ENCODE measurements around the gene NEO1.

Gene NEO1

GRCh38 chr15:73247331-73247730 is 195.1 kb downstream of the NEO1 start:
- H2AFZ ChIP-seq (ENCODE audit: low read length), result no peak overlapping the region
- no peak overlapping the region for H3K27ac ChIP-seq (ENCODE audit: low read depth, low read length, poor library complexity, severe bottlenecking)
- H3F3A ChIP-seq (ENCODE audit: insufficient read depth, low read length), result no peaks in the 10 kb centered on the region
- no peaks in the 10 kb centered on the region for H3K36me3 ChIP-seq (ENCODE audit: insufficient read depth, low read length)
- no peaks in the 10 kb centered on the region for H3K27me3 ChIP-seq (ENCODE audit: insufficient read depth, low read length)
- no peaks in the 10 kb centered on the region for H3K79me2 ChIP-seq (ENCODE audit: insufficient read depth, low read length)
- H4K20me1 ChIP-seq (ENCODE audit: insufficient read depth, low read length), result no peaks in the 10 kb centered on the region
- no peaks in the 10 kb centered on the region for H3K9me3 ChIP-seq (ENCODE audit: low read length)
- H3K4me2 ChIP-seq (ENCODE audit: low read length), result no peak overlapping the region
- H3K4me1 ChIP-seq (ENCODE audit: insufficient read depth, low read length, severe bottlenecking), result no peaks in the 10 kb centered on the region
- H3K9ac ChIP-seq (ENCODE audit: low read length), result no peak overlapping the region
- TF ChIP-seq CTCF (IDR thresholded peaks at IDR 0.05; ENCODE audit: low read length), result no peak
- no peak for TF ChIP-seq EZH2 (IDR thresholded peaks at IDR 0.05; ENCODE audit: borderline replicate concordance, low read length)
- H3K4me3 ChIP-seq (ENCODE audit: low read depth, low read length, poor library complexity, severe bottlenecking), result no peak overlapping the region
- no peaks in the 10 kb centered on the region for H3K9me2 ChIP-seq (ENCODE audit: low read depth, low read length)

DNA sequence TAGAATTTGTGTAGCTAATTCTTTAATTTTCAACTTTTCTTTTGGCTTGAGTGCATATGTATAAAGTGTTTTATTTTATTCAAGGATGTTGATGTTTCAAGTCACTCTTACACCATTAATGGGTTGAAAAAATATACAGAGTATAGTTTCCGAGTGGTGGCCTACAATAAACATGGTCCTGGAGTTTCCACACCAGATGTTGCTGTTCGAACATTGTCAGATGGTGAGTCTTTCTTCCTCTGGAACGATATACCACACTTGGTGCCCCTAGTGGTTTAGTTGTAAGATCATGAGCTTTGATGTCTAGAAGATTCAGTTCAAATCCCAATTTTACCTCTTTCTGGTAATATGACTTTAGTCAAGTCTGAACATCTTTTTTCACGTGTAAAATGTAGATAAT is 197.2 kb downstream of the NEO1 start:
- Histone ChIP-seq H3K4me2 (ENCODE audit: low read length) (no peak overlapping the region), H3K79me2 (ENCODE audit: insufficient read depth, low read length) (no peaks in the 10 kb centered on the region), H4K20me1 (ENCODE audit: insufficient read depth, low read length) (no peaks in the 10 kb centered on the region), H3K9ac (ENCODE audit: low read length) (no peak overlapping the region), H3F3A (ENCODE audit: insufficient read depth, low read length) (no peaks in the 10 kb centered on the region), H3K36me3 (ENCODE audit: insufficient read depth, low read length) (no peaks in the 10 kb centered on the region), H2AFZ (ENCODE audit: low read length) (no peak overlapping the region), H3K27ac (ENCODE audit: low read depth, low read length, poor library complexity, severe bottlenecking) (no peak overlapping the region), H3K4me1 (ENCODE audit: insufficient read depth, low read length, severe bottlenecking) (no peaks in the 10 kb centered on the region), H3K4me3 (ENCODE audit: low read depth, low read length, poor library complexity, severe bottlenecking) (no peak overlapping the region), H3K9me3 (ENCODE audit: low read length) (no peaks in the 10 kb centered on the region), H3K9me2 (ENCODE audit: low read depth, low read length) (no peaks in the 10 kb centered on the region), H3K27me3 (ENCODE audit: insufficient read depth, low read length) (no peaks in the 10 kb centered on the region)
- TF ChIP-seq CTCF (IDR thresholded peaks at IDR 0.05; ENCODE audit: low read length), result peak; percentile 28; the same call in 1 of the 2 replicates
- TF ChIP-seq EZH2 (IDR thresholded peaks at IDR 0.05; ENCODE audit: borderline replicate concordance, low read length), result no peak

GRCh38 chr15:73254598-73254997 is 202.3 kb downstream of the NEO1 start:
- no peaks in the 10 kb centered on the region for H3K9me2 ChIP-seq (ENCODE audit: low read depth, low read length)
- no peaks in the 10 kb centered on the region for H3K9me3 ChIP-seq (ENCODE audit: low read length)
- TF ChIP-seq CTCF (IDR thresholded peaks at IDR 0.05; ENCODE audit: low read length) (no peak), EZH2 (IDR thresholded peaks at IDR 0.05; ENCODE audit: borderline replicate concordance, low read length) (no peak)

More at GRCh38 chr15:73254598-73254997, 202.3 kb downstream of the NEO1 start:
- H3K4me3 ChIP-seq (ENCODE audit: low read depth, low read length, poor library complexity, severe bottlenecking), result no peak overlapping the region
- no peak overlapping the region for H3K27ac ChIP-seq (ENCODE audit: low read depth, low read length, poor library complexity, severe bottlenecking)
- H4K20me1 ChIP-seq (ENCODE audit: insufficient read depth, low read length), result no peaks in the 10 kb centered on the region
- no peaks in the 10 kb centered on the region for H3K4me1 ChIP-seq (ENCODE audit: insufficient read depth, low read length, severe bottlenecking)
- H3F3A ChIP-seq (ENCODE audit: insufficient read depth, low read length), result no peaks in the 10 kb centered on the region
- H3K9ac ChIP-seq (ENCODE audit: low read length), result no peak overlapping the region
- H2AFZ ChIP-seq (ENCODE audit: low read length), result no peak overlapping the region
- no peak overlapping the region for H3K4me2 ChIP-seq (ENCODE audit: low read length)
- no peaks in the 10 kb centered on the region for H3K36me3 ChIP-seq (ENCODE audit: insufficient read depth, low read length)
- H3K79me2 ChIP-seq (ENCODE audit: insufficient read depth, low read length), result no peaks in the 10 kb centered on the region
- no peaks in the 10 kb centered on the region for H3K27me3 ChIP-seq (ENCODE audit: insufficient read depth, low read length)

All from OCI-LY1 (cell line).